LNCaP clone FGC (cell line): ENCODE results near the gene TFF3.

Experiments
- DNase-seq: peaks from one replicate; pipeline ENCODE4 v3.0.0-alpha.2; 2011; ENCODE audit warnings: low read depth
- H3K4me3 ChIP-seq: 2 replicates; pipeline ENCODE4 v1.5.1; 2011; ENCODE audit warnings: mild to moderate bottlenecking, low read depth, low read length, control low read depth
- CTCF ChIP-seq: IDR thresholded peaks from 2 replicates; pipeline ENCODE4 v1.5.1; 2012; ENCODE audit warnings: mild to moderate bottlenecking; ENCODE audit not compliant: control insufficient read depth, insufficient read depth; ENCODE audit errors: extremely low read depth

The TFF3 gene

GRCh38 chr21:42315296-42315891 is at the start of gene TFF3:
Gene TFF3 (minus strand): TSS chr21:42315409. CDS start chr21:42315374, 35 bp downstream.
- peak; percentile 78 for DNase-seq
- H3K4me3 ChIP-seq = 0 out of 2 replicates have a peak within 1 kb of the TSS, but pooled peaks have one; percentile 4
- no peak for TF ChIP-seq CTCF

- H3K4me3 ChIP-seq = no peak overlapping the region
- TF ChIP-seq CTCF = no peak
- DNase-seq = no peak
Measured at GRCh38 chr21:42364304-42364865, 49.2 kb upstream of the TFF3 start.

GRCh38 chr21:42363312-42363711 is 48.1 kb upstream of the TFF3 start:
- no peak for TF ChIP-seq CTCF
- no peak overlapping the region for H3K4me3 ChIP-seq
- no peak for DNase-seq

GRCh38 chr21:42362700-42363099 is 47.5 kb upstream of the TFF3 start:
- no peak for TF ChIP-seq CTCF
- DNase-seq = no peak
- no peak overlapping the region for H3K4me3 ChIP-seq

- H3K4me3 ChIP-seq = no peak overlapping the region
- DNase-seq = no peak
- no peak for TF ChIP-seq CTCF
Measured at GRCh38 chr21:42362198-42362597, 47.0 kb upstream of the TFF3 start.

- no peak for DNase-seq
- no peak overlapping the region for H3K4me3 ChIP-seq
- TF ChIP-seq CTCF = no peak
Measured at GRCh38 chr21:42361286-42361685, 46.1 kb upstream of the TFF3 start.

- DNase-seq = no peak
- TF ChIP-seq CTCF = no peak
- no peak overlapping the region for H3K4me3 ChIP-seq
Measured at GRCh38 chr21:42360317-42360716, 45.1 kb upstream of the TFF3 start.
